Subcutaneous abdominal adipose tissue (tissue), 5 donors: Measurements from ENCODE around the gene CAMK2G.
"Not testable (repeated sequence)": the region's sequence is repeated elsewhere in the genome, so short reads cannot be mapped to it uniquely, and the experiment has no call there.

Experiments used
- H3K27ac ChIP-seq: one replicate; pipeline ENCODE4 v1.7.0; 2013; ENCODE audit warnings: low read depth, mild to moderate bottlenecking, inconsistent platforms, low read length, moderate library complexity
- H3K27me3 ChIP-seq, 5 donors: one replicate each; pipeline ENCODE4 v1.7.0; 2013; ENCODE audit warnings: low read length in 5 of 5, inconsistent platforms in 1 of 5; ENCODE audit not compliant: control insufficient read depth in 5 of 5, insufficient read depth in 4 of 5
- H3K36me3 ChIP-seq, 5 donors: one replicate each; pipeline ENCODE4 v1.7.0; 2013; ENCODE audit warnings: low read length in 5 of 5; ENCODE audit not compliant: control insufficient read depth in 5 of 5, insufficient read depth in 5 of 5
- H3K4me1 ChIP-seq, 5 donors: one replicate each; pipeline ENCODE4 v1.7.0; 2013; ENCODE audit warnings: low read length in 5 of 5, mild to moderate bottlenecking in 3 of 5, moderate library complexity in 1 of 5; ENCODE audit not compliant: control insufficient read depth in 5 of 5, insufficient read depth in 5 of 5
- H3K4me3 ChIP-seq, 5 donors: one replicate each; pipeline ENCODE4 v1.7.0; 2013; ENCODE audit warnings: low read length in 5 of 5, low read depth in 1 of 5
- H3K9ac ChIP-seq, 5 donors: one replicate each; pipeline ENCODE4 v1.7.0; 2013; ENCODE audit warnings: low read length in 5 of 5, mild to moderate bottlenecking in 4 of 5, moderate library complexity in 3 of 5
- H3K9me3 ChIP-seq, 5 donors: one replicate each; pipeline ENCODE4 v1.7.0; 2013; ENCODE audit warnings: low read length in 5 of 5; ENCODE audit not compliant: control insufficient read depth in 5 of 5
- donor health status: healthy.
- donor health status: healthy.
- donor health status: healthy.
- donor health status: healthy.
- donor health status: healthy.

Gene CAMK2G

GRCh38 chr10:73789659-73790055, 84.7 kb downstream of the CAMK2G start:
- Histone ChIP-seq H3K27me3 (no peaks in the 10 kb centered on the region), H3K4me3 (no peak overlapping the region), H3K9ac (no peak overlapping the region), H3K27ac (no peak overlapping the region), H3K36me3 (peaks cover 0 to 62% (median 61%) of the 10 kb centered on the region in 5 donors), H3K4me1 (peaks cover 9 to 33% (median 29%) of the 10 kb centered on the region in 5 donors), H3K9me3 (no peaks in the 10 kb centered on the region)

GRCh38 chr10:73788864-73789658, 85.3 kb downstream of the CAMK2G start:
- peaks cover 9 to 35% (median 30%) of the 10 kb centered on the region in 5 donors for H3K4me1 ChIP-seq
- H3K27ac ChIP-seq: no peak overlapping the region
- peak overlapping the region in 1 of 5 donors; percentile 25 for H3K9ac ChIP-seq
- no peaks in the 10 kb centered on the region for H3K9me3 ChIP-seq
- H3K4me3 ChIP-seq: no peak overlapping the region
- peaks cover 0 to 56% (median 55%) of the 10 kb centered on the region in 5 donors for H3K36me3 ChIP-seq
- no peaks in the 10 kb centered on the region for H3K27me3 ChIP-seq

- peaks cover 15 to 49% (median 42%) of the 10 kb centered on the region in 5 donors for H3K4me1 ChIP-seq
Measured at GRCh38 chr10:73787031-73787800, 87.1 kb downstream of the CAMK2G start.

GRCh38 chr10:73786512-73786885, 87.9 kb downstream of the CAMK2G start:
- Histone ChIP-seq H3K4me3 (peak overlapping the region; percentile 88 to 98 (median 91)), H3K27ac (peak overlapping the region; percentile 79), H3K27me3 (no peaks in the 10 kb centered on the region), H3K36me3 (peaks cover 0 to 31% (median 29%) of the 10 kb centered on the region in 5 donors), H3K9me3 (no peaks in the 10 kb centered on the region), H3K4me1 (peaks cover 15 to 51% (median 43%) of the 10 kb centered on the region in 5 donors), H3K9ac (peak overlapping the region; percentile 93 to 95 (median 94))

More at GRCh38 chr10:73787031-73787800, 87.1 kb downstream of the CAMK2G start:
- Histone ChIP-seq H3K9ac (peak overlapping the region in 2 of 5 donors; percentile 16 to 42), H3K4me3 (peak overlapping the region; percentile 16 to 98 (median 27)), H3K36me3 (peaks cover 0 to 38% (median 36%) of the 10 kb centered on the region in 5 donors)
- H3K27ac ChIP-seq, H3K27me3 ChIP-seq, H3K9me3 ChIP-seq: not testable (repeated sequence)

- peak overlapping the region; percentile 93 to 95 (median 94) for H3K9ac ChIP-seq
- peak overlapping the region; percentile 88 to 98 (median 91) for H3K4me3 ChIP-seq
- H3K9me3 ChIP-seq: no peaks in the 10 kb centered on the region
- H3K36me3 ChIP-seq: peaks cover 0 to 25% (median 23%) of the 10 kb centered on the region in 5 donors
- peaks cover 15 to 57% (median 48%) of the 10 kb centered on the region in 5 donors for H3K4me1 ChIP-seq
- no peaks in the 10 kb centered on the region for H3K27me3 ChIP-seq
- peak overlapping the region; percentile 79 for H3K27ac ChIP-seq
Measured at GRCh38 chr10:73785721-73786511, 88.4 kb downstream of the CAMK2G start.

- Histone ChIP-seq H3K4me1 (peaks cover 17 to 63% (median 55%) of the 10 kb centered on the region in 5 donors), H3K27me3 (no peaks in the 10 kb centered on the region), H3K4me3 (peak within 1 kb of the TSS; percentile 88 to 98 (median 91)), H3K27ac (peak within 1 kb of the TSS; percentile 79), H3K36me3 (peaks cover 0 to 18% (median 18%) of the 10 kb centered on the region in 5 donors), H3K9me3 (no peaks in the 10 kb centered on the region), H3K9ac (peak within 1 kb of the TSS; percentile 93 to 95 (median 94))
Measured at GRCh38 chr10:73785211-73785720, 89.1 kb downstream of the CAMK2G start, which contains the start of gene ZSWIM8. Gene ZSWIM8 (plus strand): TSS chr10:73785606. CDS start chr10:73785879, 273 bp downstream.

GRCh38 chr10:73782749-73783085, 91.6 kb downstream of the CAMK2G start:
- Histone ChIP-seq H3K9me3 (no peaks in the 10 kb centered on the region), H3K9ac (peak overlapping the region; percentile 88 to 96 (median 93)), H3K36me3 (peaks cover 4 to 13% (median 9%) of the 10 kb centered on the region in 5 donors), H3K27ac (peak overlapping the region; percentile 86), H3K27me3 (no peaks in the 10 kb centered on the region), H3K4me3 (peak overlapping the region; percentile 85 to 98 (median 94)), H3K4me1 (peaks cover 14 to 61% (median 49%) of the 10 kb centered on the region in 5 donors)

GRCh38 chr10:73781879-73782748, 92.2 kb downstream of the CAMK2G start, which contains the start of gene CHCHD1:
Gene CHCHD1 (plus strand): TSS chr10:73782048. CDS start chr10:73782076, 28 bp downstream.
- Histone ChIP-seq H3K4me1 (peaks cover 12 to 56% (median 44%) of the 10 kb centered on the region in 5 donors), H3K9ac (peak within 1 kb of the TSS; percentile 88 to 96 (median 93)), H3K36me3 (peaks cover 4 to 17% (median 9%) of the 10 kb centered on the region in 5 donors), H3K27me3 (no peaks in the 10 kb centered on the region), H3K4me3 (peak within 1 kb of the TSS; percentile 85 to 98 (median 94)), H3K27ac (peak within 1 kb of the TSS; percentile 86), H3K9me3 (no peaks in the 10 kb centered on the region)
